GM19099 (cell line): ENCODE measurements around the gene PTPN5.

Source experiments
- POLR2A ChIP-seq: IDR thresholded peaks from 3 replicates; pipeline ENCODE4 v1.6.1; 2011; ENCODE audit warnings: low read depth; ENCODE audit not compliant: insufficient read length; ENCODE audit errors: extremely low read depth

Gene PTPN5

GRCh38 chr11:18713646-18714442 is 77.8 kb downstream of the PTPN5 start:
- no peak for TF ChIP-seq POLR2A

DNA sequence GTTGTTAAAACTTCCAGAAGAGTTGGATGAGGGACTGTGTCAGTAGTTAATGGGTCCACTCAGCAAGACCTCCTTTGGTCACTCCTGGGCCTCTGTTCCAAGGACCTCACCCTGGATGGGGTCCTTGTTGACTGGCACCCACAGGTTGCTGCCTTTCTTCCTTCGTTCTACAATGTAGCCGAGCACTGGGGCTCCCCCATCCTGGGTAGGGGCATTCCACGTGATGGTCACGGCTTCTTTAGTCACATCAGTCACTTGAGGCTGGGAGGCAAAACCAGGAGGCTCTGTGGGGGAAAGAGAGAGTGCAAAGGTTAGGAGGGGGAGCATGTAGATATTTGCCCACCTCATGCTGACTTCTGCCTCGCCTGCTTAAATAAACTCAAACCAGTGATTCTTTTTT is 81.1 kb downstream of the PTPN5 start:
- no peak for TF ChIP-seq POLR2A

- no peak for TF ChIP-seq POLR2A
These were observed 82.2 kb downstream of the PTPN5 start for GRCh38 chr11:18709414-18709813.

DNA sequence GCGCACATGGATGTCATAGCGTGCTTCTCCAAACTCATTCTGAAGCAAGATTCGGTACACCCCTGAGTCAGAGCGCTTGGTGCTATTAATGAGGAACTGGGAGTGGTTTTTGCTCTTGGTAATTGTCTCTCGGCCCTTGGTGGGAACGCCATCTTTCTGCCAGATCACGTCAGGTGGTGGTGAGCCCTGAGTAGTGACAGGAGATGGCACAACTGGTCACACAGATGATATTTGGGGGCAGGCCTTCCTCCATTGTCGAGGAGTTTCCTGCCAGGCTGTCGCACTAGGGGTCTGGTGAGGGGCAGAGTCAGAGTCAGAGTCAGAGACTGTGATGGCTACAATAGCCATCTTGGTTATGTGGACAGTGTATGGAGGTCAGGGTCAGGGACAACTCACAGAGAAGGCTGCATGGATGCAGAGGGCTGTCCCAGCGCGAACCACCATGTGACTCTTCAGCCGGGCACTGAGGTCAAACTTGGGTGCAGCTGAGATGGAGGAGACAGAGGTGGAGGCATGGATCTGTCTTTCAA is 83.7 kb downstream of the PTPN5 start:
- no peak for TF ChIP-seq POLR2A

- TF ChIP-seq POLR2A = no peak
These were observed 85.0 kb downstream of the PTPN5 start for GRCh38 chr11:18706330-18707243.

DNA sequence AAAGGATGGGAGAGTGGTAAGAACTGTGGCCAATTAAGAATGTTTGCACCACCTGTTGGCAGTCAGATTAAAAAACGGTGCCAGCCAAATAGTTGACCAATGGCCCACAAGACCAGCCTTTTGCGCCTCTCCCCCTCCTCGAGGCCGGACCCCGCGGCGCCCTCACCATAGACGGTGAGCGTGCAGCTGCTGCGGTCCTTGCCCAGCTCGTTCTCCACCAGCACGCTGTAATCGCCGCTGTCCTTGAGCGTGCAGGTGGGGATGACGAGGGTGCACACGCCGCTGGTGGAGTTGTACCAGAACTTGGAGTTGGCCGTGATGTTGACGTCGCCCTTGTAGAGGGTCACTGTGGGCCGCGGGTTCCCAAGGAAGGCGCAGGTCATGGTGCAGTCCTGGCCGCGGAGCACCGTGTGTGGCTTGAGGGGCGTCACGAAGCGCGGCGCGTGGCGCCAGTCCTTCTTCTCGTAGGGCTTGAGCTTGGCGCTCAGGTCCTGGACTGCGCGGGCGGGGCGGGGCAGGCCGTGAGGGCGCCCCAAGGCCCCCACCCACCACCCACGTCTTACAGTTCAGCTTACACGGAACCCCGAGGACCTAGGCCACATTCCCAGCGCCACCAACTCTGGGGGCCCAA is 85.8 kb downstream of the PTPN5 start:
- no peak for TF ChIP-seq POLR2A

GRCh38 chr11:18704698-18705097 is 86.9 kb downstream of the PTPN5 start:
- no peak for TF ChIP-seq POLR2A

DNA sequence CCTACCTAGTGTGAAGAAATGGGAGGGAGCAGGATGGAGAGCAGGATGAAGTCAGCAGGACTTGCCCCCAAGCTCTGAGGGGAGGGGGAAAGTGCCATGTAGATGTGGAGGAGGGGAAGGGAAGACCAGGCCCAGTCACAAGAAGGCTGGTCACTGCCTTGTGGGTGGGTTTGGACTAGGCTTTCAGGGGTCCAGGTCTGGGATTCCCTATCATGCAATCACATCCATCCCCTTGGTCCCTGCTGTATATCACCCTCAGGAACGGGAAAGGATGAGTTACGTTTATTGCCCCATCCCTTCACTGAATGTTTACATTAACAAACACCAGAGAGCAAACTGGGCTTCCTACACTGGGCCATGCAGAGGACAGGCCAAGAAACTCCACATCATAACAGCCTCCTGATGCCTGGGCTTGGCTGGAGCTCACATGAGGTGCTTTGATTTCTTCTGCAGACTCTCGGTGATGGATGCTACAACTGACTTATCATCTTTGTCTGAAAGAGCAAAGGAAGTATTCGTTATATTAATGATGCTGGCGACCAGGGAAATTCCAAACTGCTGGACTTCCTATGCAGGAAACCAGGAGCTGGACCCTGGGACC is 87.5 kb downstream of the PTPN5 start:
- TF ChIP-seq POLR2A = no peak

DNA sequence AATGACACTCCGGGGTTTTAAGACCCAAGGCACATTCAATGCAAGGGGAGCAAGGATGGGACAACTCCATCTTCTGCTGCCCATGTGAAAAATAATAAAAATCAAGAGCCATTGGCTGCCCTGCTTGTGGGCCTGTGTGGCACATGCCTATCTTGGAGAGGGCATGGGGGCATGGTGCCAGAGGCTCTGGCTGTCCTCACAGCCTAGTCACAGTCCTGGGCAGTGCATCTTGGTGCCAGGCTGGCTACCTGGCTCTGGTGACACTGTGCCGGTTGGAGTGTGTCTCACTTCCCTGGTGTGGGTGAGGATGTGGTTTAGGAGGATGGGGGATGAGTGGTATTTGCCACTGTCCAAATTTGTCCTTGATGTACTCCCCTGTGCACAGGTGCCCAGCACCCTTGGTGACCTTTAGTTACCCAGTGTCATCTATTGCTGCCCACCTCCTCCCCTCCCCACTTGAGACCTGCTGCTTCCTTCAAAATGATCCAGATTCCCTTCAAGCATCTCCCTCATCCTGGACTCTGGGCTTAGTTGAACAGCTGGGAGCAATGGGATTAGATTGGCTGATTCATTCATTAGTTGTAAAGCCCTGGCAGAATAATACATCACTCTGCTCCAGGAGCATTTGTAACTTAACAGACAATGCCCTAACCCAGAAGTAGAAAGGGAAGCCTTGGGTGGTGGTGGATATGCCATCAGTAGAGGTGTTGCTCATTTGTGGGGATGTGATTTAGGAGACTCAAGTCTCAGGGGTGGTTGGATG is 88.4 kb downstream of the PTPN5 start:
- TF ChIP-seq POLR2A = no peak

GRCh38 chr11:18701614-18702216 is 89.9 kb downstream of the PTPN5 start:
- no peak for TF ChIP-seq POLR2A

DNA sequence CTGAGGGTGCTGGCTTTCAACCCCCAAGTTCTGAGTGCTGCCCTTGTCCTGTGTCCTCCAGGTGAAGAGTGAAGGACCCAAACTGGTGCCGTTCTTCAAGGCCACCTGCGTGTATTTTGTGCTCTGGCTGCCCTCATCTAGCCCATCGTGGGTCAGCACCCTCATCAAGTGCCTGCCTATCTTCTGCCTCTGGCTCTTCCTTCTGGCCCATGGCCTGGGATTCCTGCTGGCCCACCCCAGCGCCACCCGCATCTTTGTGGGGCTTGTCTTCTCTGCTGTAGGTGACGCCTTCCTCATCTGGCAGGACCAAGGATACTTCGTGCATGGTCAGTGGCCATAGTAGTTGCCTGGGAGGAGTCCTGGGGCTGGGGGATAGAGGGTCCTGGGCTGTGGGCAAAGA is 90.7 kb downstream of the PTPN5 start:
- TF ChIP-seq POLR2A = no peak

DNA sequence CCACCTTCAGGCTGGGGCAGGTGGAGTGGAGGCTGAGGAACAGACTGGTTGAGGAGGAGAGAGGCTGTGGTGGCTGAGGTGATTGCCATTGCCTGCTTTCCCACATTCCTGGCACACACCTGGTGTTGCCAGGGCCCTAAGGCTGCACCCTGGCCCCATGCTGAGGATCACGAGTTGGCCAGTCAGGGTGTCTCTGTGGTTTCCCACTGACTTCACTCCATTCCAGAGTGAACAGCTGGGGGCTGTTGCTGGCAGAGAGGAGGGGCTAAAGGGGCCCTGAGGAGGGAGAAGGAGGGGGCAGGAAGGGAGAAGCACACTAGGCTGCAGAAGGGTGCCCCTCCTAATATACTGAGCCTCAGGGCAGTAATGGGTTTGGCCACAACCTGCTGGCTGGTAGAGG is 91.2 kb downstream of the PTPN5 start:
- TF ChIP-seq POLR2A = no peak

DNA sequence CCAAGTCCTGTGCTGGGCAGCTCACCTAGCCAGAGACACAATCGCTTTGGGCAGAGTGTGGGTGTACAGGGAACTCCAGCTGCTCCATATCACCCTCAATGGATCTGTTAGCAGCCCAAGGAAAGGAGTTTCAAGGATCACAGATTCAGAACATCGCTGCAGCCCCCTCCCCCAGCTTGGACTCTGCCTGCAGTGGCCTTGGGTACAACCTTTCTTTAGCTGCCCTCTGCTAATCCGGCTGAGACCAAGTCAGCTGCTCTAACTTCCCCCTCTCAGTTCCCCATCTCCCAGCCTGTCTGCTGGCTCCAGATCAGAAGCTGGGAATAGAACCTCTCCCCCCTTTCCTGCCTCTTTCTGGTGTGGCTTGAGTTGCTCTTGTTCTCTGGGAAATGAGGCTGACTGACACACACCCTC is 91.7 kb downstream of the PTPN5 start:
- no peak for TF ChIP-seq POLR2A

GRCh38 chr11:18699269-18699596 is 92.4 kb downstream of the PTPN5 start:
- no peak for TF ChIP-seq POLR2A
